GM20000 (cell line): ENCODE data around the gene C1orf35.

Source experiments
- DNase-seq: peaks from one replicate; pipeline ENCODE4 v3.0.0; 2012; ENCODE audit warnings: low spot score
- TF ChIP-seq, protein P1 (sequence below): IDR thresholded peaks from 2 replicates; pipeline ENCODE4 v1.5.1; 2012; ENCODE audit warnings: mild to moderate bottlenecking, control low read depth; ENCODE audit errors: extremely low read depth, missing control alignments

Gene C1orf35

DNA sequence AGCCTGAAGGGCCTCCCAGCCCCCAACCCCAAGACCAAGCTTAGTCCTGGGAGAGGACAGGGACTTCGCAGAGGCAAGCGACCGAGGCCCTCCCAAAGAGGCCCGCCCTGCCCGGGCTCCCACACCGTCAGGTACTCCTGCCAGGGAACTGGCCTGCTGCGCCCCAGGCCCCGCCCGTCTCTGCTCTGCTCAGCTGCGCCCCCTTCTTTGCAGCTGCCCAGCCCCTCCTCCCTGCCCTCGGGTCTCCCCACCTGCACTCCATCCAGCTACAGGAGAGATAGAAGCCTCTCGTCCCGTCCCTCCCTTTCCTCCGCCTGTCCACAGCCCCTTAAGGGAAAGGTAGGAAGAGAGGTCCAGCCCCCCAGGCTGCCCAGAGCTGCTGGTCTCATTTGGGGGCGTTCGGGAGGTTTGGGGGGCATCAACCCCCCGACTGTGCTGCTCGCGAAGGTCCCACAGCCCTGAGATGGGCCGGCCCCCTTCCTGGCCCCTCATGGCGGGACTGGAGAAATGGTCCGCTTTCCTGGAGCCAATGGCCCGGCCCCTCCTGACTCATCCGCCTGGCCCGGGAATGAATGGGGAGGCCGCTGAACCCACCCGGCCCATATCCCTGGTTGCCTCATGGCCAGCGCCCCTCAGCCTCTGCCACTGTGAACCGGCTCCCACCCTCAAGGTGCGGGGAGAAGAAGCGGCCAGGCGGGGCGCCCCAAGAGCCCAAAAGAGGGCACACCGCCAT, 42.5 kb downstream of the C1orf35 start:
- DNase-seq: no peak
- TF ChIP-seq, protein P1, sequence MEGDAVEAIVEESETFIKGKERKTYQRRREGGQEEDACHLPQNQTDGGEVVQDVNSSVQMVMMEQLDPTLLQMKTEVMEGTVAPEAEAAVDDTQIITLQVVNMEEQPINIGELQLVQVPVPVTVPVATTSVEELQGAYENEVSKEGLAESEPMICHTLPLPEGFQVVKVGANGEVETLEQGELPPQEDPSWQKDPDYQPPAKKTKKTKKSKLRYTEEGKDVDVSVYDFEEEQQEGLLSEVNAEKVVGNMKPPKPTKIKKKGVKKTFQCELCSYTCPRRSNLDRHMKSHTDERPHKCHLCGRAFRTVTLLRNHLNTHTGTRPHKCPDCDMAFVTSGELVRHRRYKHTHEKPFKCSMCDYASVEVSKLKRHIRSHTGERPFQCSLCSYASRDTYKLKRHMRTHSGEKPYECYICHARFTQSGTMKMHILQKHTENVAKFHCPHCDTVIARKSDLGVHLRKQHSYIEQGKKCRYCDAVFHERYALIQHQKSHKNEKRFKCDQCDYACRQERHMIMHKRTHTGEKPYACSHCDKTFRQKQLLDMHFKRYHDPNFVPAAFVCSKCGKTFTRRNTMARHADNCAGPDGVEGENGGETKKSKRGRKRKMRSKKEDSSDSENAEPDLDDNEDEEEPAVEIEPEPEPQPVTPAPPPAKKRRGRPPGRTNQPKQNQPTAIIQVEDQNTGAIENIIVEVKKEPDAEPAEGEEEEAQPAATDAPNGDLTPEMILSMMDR: no peak

DNA sequence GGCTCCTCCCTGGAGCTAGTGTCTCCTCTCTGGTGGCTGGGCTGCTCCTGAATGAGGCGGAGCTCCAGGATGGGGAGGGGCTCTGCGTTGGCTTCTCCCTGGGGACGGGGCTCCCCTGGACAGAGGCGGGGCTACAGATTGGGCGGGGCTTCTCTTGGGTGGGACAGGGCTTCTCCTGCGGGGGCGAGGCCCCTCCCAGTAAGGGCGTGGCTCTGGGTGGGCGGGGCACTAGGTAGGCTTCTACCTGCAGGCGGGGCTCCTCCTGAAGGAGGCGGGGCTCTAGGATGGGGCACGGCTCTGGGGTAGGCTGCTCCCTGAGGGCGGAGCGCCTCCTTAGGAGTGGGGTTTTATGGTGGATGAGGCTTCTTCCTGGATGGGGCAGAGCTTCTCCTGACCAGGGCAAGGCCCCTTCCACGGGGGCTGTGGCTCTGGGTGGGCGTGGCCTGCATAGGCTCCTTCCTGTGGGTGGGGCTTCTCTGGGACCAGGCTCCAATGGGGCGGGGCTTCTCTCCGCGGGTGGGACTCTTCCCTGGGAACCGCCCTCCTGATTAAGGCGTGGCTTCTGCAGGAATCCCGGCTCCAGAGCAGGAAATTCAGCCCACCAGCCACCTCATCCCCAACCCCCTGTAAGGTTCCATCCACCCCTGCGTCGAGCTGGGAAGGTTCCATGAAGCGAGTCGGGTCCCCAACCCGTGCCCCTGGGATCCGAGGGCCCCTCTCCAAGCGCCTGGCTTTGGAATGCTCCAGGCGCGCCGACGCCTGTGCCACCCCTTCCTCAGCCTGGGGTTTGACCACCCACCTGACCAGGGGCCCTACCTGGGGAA, 43.3 kb downstream of the C1orf35 start:
- peak; percentile 63 for DNase-seq
- TF ChIP-seq, protein P1: no peak

DNA sequence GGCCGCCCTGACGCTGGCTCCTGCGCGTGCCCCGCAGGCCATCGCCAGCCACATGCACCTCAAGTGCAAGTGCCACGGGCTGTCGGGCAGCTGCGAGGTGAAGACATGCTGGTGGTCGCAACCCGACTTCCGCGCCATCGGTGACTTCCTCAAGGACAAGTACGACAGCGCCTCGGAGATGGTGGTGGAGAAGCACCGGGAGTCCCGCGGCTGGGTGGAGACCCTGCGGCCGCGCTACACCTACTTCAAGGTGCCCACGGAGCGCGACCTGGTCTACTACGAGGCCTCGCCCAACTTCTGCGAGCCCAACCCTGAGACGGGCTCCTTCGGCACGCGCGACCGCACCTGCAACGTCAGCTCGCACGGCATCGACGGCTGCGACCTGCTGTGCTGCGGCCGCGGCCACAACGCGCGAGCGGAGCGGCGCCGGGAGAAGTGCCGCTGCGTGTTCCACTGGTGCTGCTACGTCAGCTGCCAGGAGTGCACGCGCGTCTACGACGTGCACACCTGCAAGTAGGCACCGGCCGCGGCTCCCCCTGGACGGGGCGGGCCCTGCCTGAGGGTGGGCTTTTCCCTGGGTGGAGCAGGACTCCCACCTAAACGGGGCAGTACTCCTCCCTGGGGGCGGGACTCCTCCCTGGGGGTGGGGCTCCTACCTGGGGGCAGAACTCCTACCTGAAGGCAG, 44.0 kb downstream of the C1orf35 start:
- TF ChIP-seq, protein P1: no peak
- DNase-seq: no peak

DNA sequence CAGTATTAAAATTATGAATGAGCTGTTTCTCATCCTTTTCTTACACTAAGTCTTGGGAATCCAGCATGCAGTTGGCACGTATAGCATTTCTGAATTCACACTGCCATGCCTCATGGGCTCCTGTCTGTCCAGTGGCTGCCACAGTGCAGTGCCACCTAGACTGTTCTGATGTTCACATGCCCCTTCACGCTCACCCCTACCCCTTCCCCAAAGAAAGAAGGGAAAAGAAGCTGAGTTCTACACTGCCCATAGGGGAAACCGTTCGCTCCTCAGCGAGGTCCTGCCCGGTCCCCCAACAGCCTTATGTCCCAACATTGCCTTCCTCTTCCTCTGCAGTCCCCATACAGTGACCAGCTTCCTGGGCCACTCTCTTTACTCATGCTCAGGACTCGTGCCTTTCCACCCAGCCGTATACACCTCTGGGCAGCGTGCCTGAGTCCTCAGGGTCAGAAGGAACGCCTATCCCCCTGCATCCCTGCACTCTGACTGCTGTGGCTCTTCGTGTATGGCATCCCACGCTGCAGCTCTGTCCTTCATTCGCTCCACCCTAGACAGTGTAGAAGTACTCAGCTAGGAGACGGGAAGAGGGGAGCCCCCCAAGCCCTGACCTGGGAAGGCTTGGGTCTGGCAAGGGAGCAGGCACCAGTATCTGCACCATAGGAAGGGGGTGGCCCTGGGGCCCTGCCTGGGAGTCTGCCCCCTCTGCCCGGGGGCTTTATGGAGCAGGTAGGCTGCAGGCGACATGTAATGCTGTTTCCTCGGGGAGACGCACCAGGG, 44.8 kb downstream of the C1orf35 start:
- DNase-seq: no peak
- TF ChIP-seq, protein P1: no peak
